GM12878 (cell line): ENCODE results near the gene OR56B1. TPM values are rescaled to one million over a fixed set of nuclear protein-coding genes. Genes with fewer than 3 reads are reported as not detected.

Source experiments
- ATAC-seq: fragments of 200-7000 bp; cut with Tn5 transposase; 3 replicates; pipeline ENCODE4 v1.9.1; 2020; ENCODE audit warnings: mild to moderate bottlenecking, moderate library complexity
- BruUV-seq: library from RNA; stranded (reverse); fragments of 400-500 nt; replicated peaks from 2 replicates; lab custom pipeline; 2021; lab: Mats Ljungman, UMichigan
- CTCF ChIA-PET: fragments of 300-600 bp; sonication (Branson Sonifier 250); formaldehyde crosslinking; extraction: SDS; loops from one replicate; lab custom pipeline; 2021; ENCODE audit warnings: inconsistent platforms; lab: Yijun Ruan, JAX
- POLR2A ChIA-PET: fragments of 350-600 bp; formaldehyde crosslinking; extraction: SDS; loops from one replicate; lab custom pipeline; 2021; ENCODE audit warnings: inconsistent platforms; lab: Charles Lee
- RAD21 ChIA-PET: fragments of 300-600 bp; sonication (Branson Sonifier 250); formaldehyde crosslinking; loops from one replicate; lab custom pipeline; 2023; ENCODE audit warnings: antibody characterized with exemption; ENCODE audit not compliant: unreplicated experiment; lab: Charles Lee
- SMC1A ChIA-PET: fragments of 300-600 bp; sonication (Branson Sonifier 250); formaldehyde crosslinking; loops from one replicate; lab custom pipeline; 2023; ENCODE audit not compliant: unreplicated experiment, uncharacterized antibody; lab: Charles Lee
- DNase-seq: peaks from one replicate; pipeline ENCODE4 v3.0.0-alpha.2; 2011; ENCODE audit warnings: low read depth, low spot score
- FAIRE-seq: peaks from 3 replicates; lab custom pipeline; 2011; peaks lifted over from hg19 to GRCh38; lab: Jason Lieb, UNC
- H2AFZ ChIP-seq: 2 replicates; pipeline ENCODE4 v1.6.0; 2011; ENCODE audit warnings: low read depth, low read length, control low read depth; ENCODE audit not compliant: control insufficient read depth
- H3K27ac ChIP-seq: 2 replicates; pipeline ENCODE4 v1.5.1; 2011; ENCODE audit warnings: control low read depth; ENCODE audit not compliant: control insufficient read depth, insufficient read depth
- H3K27me3 ChIP-seq, 2 experiments: replicated peaks in 1 of 2; 2 replicates each; pipeline versions ENCODE4 v1.6.0 to v1.6.1; 2011; ENCODE audit warnings: low read length in 1 of 2; ENCODE audit not compliant: control insufficient read depth in 2 of 2, insufficient read depth in 2 of 2
- H3K36me3 ChIP-seq, 2 experiments: 2 replicates each; pipeline ENCODE4 v1.5.1; 2011; ENCODE audit warnings: low read length in 1 of 2; ENCODE audit not compliant: control insufficient read depth in 2 of 2, insufficient read depth in 2 of 2
- H3K4me1 ChIP-seq: 2 replicates; pipeline ENCODE4 v1.6.1; 2011; ENCODE audit warnings: mild to moderate bottlenecking, low read length, moderate library complexity, mixed read lengths; ENCODE audit not compliant: control insufficient read depth, insufficient read depth
- H3K4me2 ChIP-seq: 2 replicates; pipeline ENCODE4 v1.6.0; 2011; ENCODE audit warnings: control low read depth; ENCODE audit not compliant: control insufficient read depth, insufficient read depth
- H3K4me3 ChIP-seq: fragments of 200-600 bp; sonication (generic); 2 replicates; pipeline ENCODE4 v1.5.1; 2016
- H3K79me2 ChIP-seq: 2 replicates; pipeline ENCODE4 v1.6.0; 2011; ENCODE audit warnings: low read length; ENCODE audit not compliant: control insufficient read depth, insufficient read depth
- H3K9ac ChIP-seq: 2 replicates; pipeline ENCODE4 v1.8.0; 2011; ENCODE audit warnings: low read length, control low read depth, mixed read lengths; ENCODE audit not compliant: control insufficient read depth, insufficient read depth
- H3K9me3 ChIP-seq: replicated peaks from 3 replicates; pipeline ENCODE4 v1.5.1; 2011; ENCODE audit warnings: mild to moderate bottlenecking, low read length; ENCODE audit not compliant: control insufficient read depth, insufficient read depth
- H4K20me1 ChIP-seq: 2 replicates; pipeline ENCODE4 v1.6.0; 2011; ENCODE audit not compliant: control insufficient read depth, insufficient read depth
- CHD2 ChIP-seq: IDR thresholded peaks from 2 replicates; pipeline ENCODE4 v1.6.1; 2011; ENCODE audit warnings: low read depth, low read length, improper control_type of control experiment, borderline replicate concordance
- EZH2 ChIP-seq: IDR thresholded peaks from 2 replicates; pipeline ENCODE4 v1.6.1; 2012; ENCODE audit warnings: low read depth, mild to moderate bottlenecking, control low read depth, inconsistent platforms, low read length, borderline replicate concordance; ENCODE audit not compliant: control insufficient read depth
- IRF4 ChIP-seq: IDR thresholded peaks from 2 replicates; pipeline ENCODE4 v1.6.1; 2011; ENCODE audit warnings: low read depth, low read length
- MEF2A ChIP-seq: IDR thresholded peaks from 2 replicates; pipeline ENCODE4 v1.6.1; 2011; ENCODE audit warnings: low read depth, mild to moderate bottlenecking, low read length, moderate library complexity; ENCODE audit not compliant: insufficient read depth
- MTA2 ChIP-seq: fragments of 450-650 bp; IDR thresholded peaks from 2 replicates; pipeline ENCODE4 v1.6.1; 2016; ENCODE audit warnings: low read depth, mild to moderate bottlenecking, moderate library complexity
- MTA3 ChIP-seq: IDR thresholded peaks from 2 replicates; pipeline ENCODE4 v1.6.1; 2012; ENCODE audit warnings: low read length, inconsistent platforms, borderline replicate concordance
- NKRF ChIP-seq: fragments of 450-650 bp; conservative IDR thresholded peaks from 2 replicates; pipeline ENCODE4 v1.6.1; 2017; ENCODE audit warnings: mild to moderate bottlenecking, moderate library complexity
- NR2C1 ChIP-seq: fragments of 450-650 bp; IDR thresholded peaks from 2 replicates; pipeline ENCODE4 v1.6.1; 2017; ENCODE audit warnings: antibody characterized with exemption, mild to moderate bottlenecking, moderate library complexity
- NR2F1 ChIP-seq: fragments of 450-650 bp; conservative IDR thresholded peaks from 2 replicates; pipeline ENCODE4 v1.6.1; 2017; ENCODE audit warnings: mild to moderate bottlenecking
- PAX5 ChIP-seq: IDR thresholded peaks from 2 replicates; pipeline ENCODE4 v1.6.1; 2011; ENCODE audit warnings: low read depth, low read length, borderline replicate concordance
- RB1 ChIP-seq: fragments of 450-650 bp; formaldehyde crosslinking; IDR thresholded peaks from 2 replicates; pipeline ENCODE4 v1.6.1; 2017; ENCODE audit warnings: mild to moderate bottlenecking, borderline replicate concordance
- RELB ChIP-seq: fragments of 450-650 bp; IDR thresholded peaks from 2 replicates; pipeline ENCODE4 v1.6.1; 2017; ENCODE audit warnings: low read depth, mild to moderate bottlenecking, moderate library complexity
- RUNX3 ChIP-seq: IDR thresholded peaks from 2 replicates; pipeline ENCODE4 v1.6.1; 2012; ENCODE audit warnings: low read length, inconsistent platforms
- SIX5 ChIP-seq: IDR thresholded peaks from 2 replicates; pipeline ENCODE4 v1.6.1; 2011; ENCODE audit warnings: mild to moderate bottlenecking, low read depth, low read length, moderate library complexity; ENCODE audit not compliant: severe bottlenecking
- SMAD1 ChIP-seq: fragments of 450-650 bp; IDR thresholded peaks from 2 replicates; pipeline ENCODE4 v1.6.1; 2018; ENCODE audit warnings: mild to moderate bottlenecking, low read depth; ENCODE audit not compliant: partially characterized antibody
- SUZ12 ChIP-seq: fragments of 200-600 bp; sonication (generic); IDR thresholded peaks from one replicate; pipeline ENCODE4 v1.6.1; 2018; ENCODE audit warnings: antibody characterized with exemption, mild to moderate bottlenecking; ENCODE audit not compliant: unreplicated experiment
- TCF12 ChIP-seq: IDR thresholded peaks from 2 replicates; pipeline ENCODE4 v1.6.1; 2011; ENCODE audit warnings: low read depth, mild to moderate bottlenecking, low read length
- ZBED1 ChIP-seq: IDR thresholded peaks from 2 replicates; pipeline ENCODE4 v1.6.1; 2016; ENCODE audit warnings: borderline replicate concordance
- ZBTB4 ChIP-seq: fragments of 450-650 bp; formaldehyde crosslinking; IDR thresholded peaks from 2 replicates; pipeline ENCODE4 v1.4.0; 2022; ENCODE audit warnings: mild to moderate bottlenecking, moderate library complexity
- ZNF274 ChIP-seq: IDR thresholded peaks from one replicate; pipeline ENCODE4 v1.8.0; 2011; ENCODE audit not compliant: insufficient read length, insufficient read depth
- WGBS: methylation state at CpG from one replicate; pipeline ENCODE4 v1.1.6; 2016; ENCODE audit warnings: low lambda C conversion rate; ENCODE audit not compliant: insufficient replicate concordance, insufficient coverage; ENCODE audit errors: missing lambda C conversion rate; 5-methylcytosine and 5-hydroxymethylcytosine counted together
- in situ Hi-C: fragments of 300-500 bp; cut with MboI; formaldehyde crosslinking; loops from 9 replicates; pipeline ENCODE4 v1.14.3; 2018; ENCODE audit warnings: mixed read lengths
- intact Hi-C: fragments of 100-400 bp; cut with micrococcal nuclease; formaldehyde crosslinking; loops from one replicate; pipeline ENCODE4 v1.14.2; 2022; ENCODE audit not compliant: unreplicated experiment
- polyA plus RNA-seq, 11 experiments: library from polyadenylated mRNA; depleted of rRNA in 4 of 11; unstranded in 6 of 11; stranded (reverse) in 5 of 11; fragments of >200 nt; fragmentation: Nextera tagmentation in 4 of 11; fragmentation: Illumina TruSeq in 1 of 11; extraction: Ambion mirVana in 4 of 11; extraction: Trizol in 1 of 11; gene quantifications; 1 replicate in 1 of 11; 2 replicates in 10 of 11; pipeline versions ENCODE4 v1.2.1 to v1.2.3, GENCODE V29; 2011 to 2016; ENCODE audit warnings: inconsistent platforms in 2 of 11, missing spikeins in 2 of 11, low read depth in 1 of 11
- total RNA-seq, 4 experiments: library from RNA; depleted of rRNA in 3 of 4; stranded (reverse); fragments of >200 nt in 3 of 4; fragmentation: Illumina TruSeq in 1 of 4; extraction: Trizol in 1 of 4; gene quantifications; 2 replicates each; pipeline versions ENCODE4 v1.2.1 to v1.2.3, GENCODE V29; 2013 to 2021

Gene OR56B1
- total and polyA plus RNA-seq, 10 of the 15 experiments (the other 5 are each of a cell fraction or from before 2014, with no cell fraction given) = 0.04 to 0.71 (median 0.36) TPM; not detected in 3

GRCh38 chr11:5738431-5738830 lies 2.2 kb downstream of the OR56B1 start:
- H2AFZ ChIP-seq = no peak overlapping the region
- H3K4me2 ChIP-seq = no peak overlapping the region
- H3K9ac ChIP-seq = no peak overlapping the region
- no peak overlapping the region for H3K27ac ChIP-seq
- RAD21 ChIA-PET = no interaction called here
- WGBS = 0% methylated on average over 1 of the region's 1 CpG
- H3K79me2 ChIP-seq = no peaks in the 10 kb centered on the region
- CTCF ChIA-PET = interaction anchor here (0.6 to 1.1 kb wide), 2 partner anchors 20 to 71 kb away, joined by 3 read pairs; no protein-coding TSS in a partner anchor
- no peaks in the 10 kb centered on the region for H3K36me3 ChIP-seq
- BruUV-seq = no TSS peak
- H3K9me3 ChIP-seq = no peaks in the 10 kb centered on the region; the same call in 2 of the 3 replicates
- TF ChIP-seq SMAD1 = no peak
- TF ChIP-seq RELB = no peak
- no peak for TF ChIP-seq SIX5
- no peak for TF ChIP-seq ZBTB4 (CRISPR knock-in tag)
- TF ChIP-seq MEF2A = no peak
- TF ChIP-seq ZNF274 = no peak
- no peak for TF ChIP-seq RUNX3
- TF ChIP-seq RB1 = no peak
- no peak for TF ChIP-seq TCF12
- no peak for TF ChIP-seq PAX5
- no peak for TF ChIP-seq EZH2
- no peak for TF ChIP-seq CHD2
- no peak for TF ChIP-seq SUZ12
- TF ChIP-seq NR2C1 = no peak
- no peak for TF ChIP-seq MTA2
- no peak for TF ChIP-seq ZBED1
- no peak for TF ChIP-seq IRF4
- TF ChIP-seq NR2F1 = no peak
- no peak for TF ChIP-seq MTA3
- no peak for TF ChIP-seq NKRF
- TF ChIP-seq, all 136 proteins: peak for 0
- H4K20me1 ChIP-seq = no peaks in the 10 kb centered on the region
- ChIA-PET POLR2A (no interaction called here), SMC1A (no interaction called here)
- in situ Hi-C loops (no loop called here), intact Hi-C loops (no loop called here)
- no peaks in the 10 kb centered on the region for H3K27me3 ChIP-seq
- DNase-seq = no peak
- no peak for ATAC-seq
- FAIRE-seq = no peak
- H3K4me3 ChIP-seq = no peak overlapping the region
- H3K4me1 ChIP-seq = no peaks in the 10 kb centered on the region
